Bronchial epithelial cell (primary cell): ENCODE measurements around the gene ASZ1. TPM values are rescaled to one million over a fixed set of nuclear protein-coding genes. Genes with fewer than 3 reads are reported as not detected.

Source experiments
- DNase-seq: peaks from one replicate; pipeline ENCODE4 v3.0.0-alpha.2; 2010; ENCODE audit warnings: low read depth
- FAIRE-seq: peaks from 2 replicates; lab custom pipeline; 2011; peaks lifted over from hg19 to GRCh38; lab: Jason Lieb, UNC
- H3K27me3 ChIP-seq: 2 replicates; pipeline ENCODE4 v1.5.1; 2011; ENCODE audit warnings: low read length; ENCODE audit not compliant: control insufficient read depth, insufficient read depth
- H3K36me3 ChIP-seq: 2 replicates; pipeline ENCODE4 v1.5.1; 2011; ENCODE audit warnings: low read length; ENCODE audit not compliant: control insufficient read depth, insufficient read depth
- H3K4me3 ChIP-seq: 2 replicates; pipeline ENCODE4 v1.5.1; 2011; ENCODE audit warnings: mild to moderate bottlenecking, low read depth, low read length, control low read depth
- CTCF ChIP-seq: IDR thresholded peaks from 2 replicates; pipeline ENCODE4 v1.5.1; 2011; ENCODE audit warnings: mild to moderate bottlenecking, moderate library complexity, low read length, control low read depth, inconsistent platforms; ENCODE audit not compliant: insufficient read depth, severe bottlenecking
- total RNA-seq: library from RNA; depleted of rRNA; stranded (reverse); fragments of >200 nt; gene quantifications from 2 replicates; pipeline ENCODE4 v1.2.1, GENCODE V29; 2014

Gene ASZ1
- total RNA-seq, 1 donor from 2014 or later, result not detected

- no peaks in the 10 kb centered on the region for H3K27me3 ChIP-seq
- DNase-seq, result peak; percentile 26
- H3K4me3 ChIP-seq, result no peak overlapping the region
- H3K36me3 ChIP-seq, result no peaks in the 10 kb centered on the region
- no peak for TF ChIP-seq CTCF
- FAIRE-seq, result no peak
These were observed 27.4 kb downstream of the ASZ1 start for GRCh38 chr7:117399820-117400422.

- Histone ChIP-seq H3K27me3 (no peaks in the 10 kb centered on the region), H3K4me3 (no peak overlapping the region), H3K36me3 (no peaks in the 10 kb centered on the region)
- DNase-seq (no peak), FAIRE-seq (no peak)
- no peak for TF ChIP-seq CTCF
These were observed 31.6 kb downstream of the ASZ1 start for GRCh38 chr7:117395743-117396142.

- TF ChIP-seq CTCF, result no peak
- FAIRE-seq (no peak), DNase-seq (no peak)
- Histone ChIP-seq H3K27me3 (no peaks in the 10 kb centered on the region), H3K4me3 (no peak overlapping the region), H3K36me3 (no peaks in the 10 kb centered on the region)
These were observed 33.5 kb downstream of the ASZ1 start for GRCh38 chr7:117393781-117394180.

- FAIRE-seq (no peak), DNase-seq (no peak)
- no peak for TF ChIP-seq CTCF
- H3K36me3 ChIP-seq, result no peaks in the 10 kb centered on the region
- H3K4me3 ChIP-seq, result no peak overlapping the region
- no peaks in the 10 kb centered on the region for H3K27me3 ChIP-seq
These were observed 37.4 kb downstream of the ASZ1 start for GRCh38 chr7:117389871-117390270.

- FAIRE-seq (no peak), DNase-seq (no peak)
- Histone ChIP-seq H3K36me3 (no peaks in the 10 kb centered on the region), H3K4me3 (no peak overlapping the region), H3K27me3 (no peaks in the 10 kb centered on the region)
- TF ChIP-seq CTCF, result no peak
These were observed 41.1 kb downstream of the ASZ1 start for GRCh38 chr7:117386110-117386706.
